Thoracic aorta (tissue), 2 donors: ENCODE data around the gene MON1B. TPM values are rescaled to one million over a fixed set of nuclear protein-coding genes. Genes with fewer than 3 reads are reported as not detected.

Experiments
- ATAC-seq: fragments of 150-250 bp; one replicate; pipeline ENCODE4 v1.8.0; 2017; ENCODE audit warnings: low read depth; ENCODE audit not compliant: insufficient number of reproducible peaks, low FRiP score
- DNase-seq: peaks from one replicate; pipeline ENCODE4 v3.0.0-alpha.2; 2020; ENCODE audit warnings: low spot score
- H3K27ac ChIP-seq, 2 donors: fragments of 200-600 bp; sonication (generic); 1 replicate in 1 of 2; 2 replicates in 1 of 2; pipeline ENCODE4 v1.5.1; 2016; ENCODE audit warnings: mild to moderate bottlenecking in 2 of 2, moderate library complexity in 2 of 2
- H3K27me3 ChIP-seq: fragments of 200-600 bp; sonication (generic); replicated peaks from 2 replicates; pipeline ENCODE4 v1.6.0; 2016; ENCODE audit warnings: mild to moderate bottlenecking; ENCODE audit not compliant: insufficient read depth
- H3K36me3 ChIP-seq: fragments of 200-600 bp; sonication (generic); one replicate; pipeline ENCODE4 v1.5.1; 2016
- H3K4me1 ChIP-seq, 2 donors: fragments of 200-600 bp; sonication (generic); 1 replicate in 1 of 2; 2 replicates in 1 of 2; pipeline versions ENCODE4 v1.5.1 to v1.6.0; 2016; ENCODE audit warnings: low read depth in 2 of 2, mild to moderate bottlenecking in 1 of 2; ENCODE audit not compliant: control insufficient read depth in 1 of 2
- H3K4me3 ChIP-seq: fragments of 200-600 bp; sonication (generic); 2 replicates; pipeline ENCODE4 v1.5.1; 2016; ENCODE audit warnings: mild to moderate bottlenecking
- H3K9me3 ChIP-seq: fragments of 200-600 bp; sonication (generic); 2 replicates; pipeline ENCODE4 v1.5.1; 2016
- total RNA-seq, 2 donors: library from RNA; depleted of rRNA; stranded (reverse); fragments of >200 nt; gene quantifications; one replicate each; pipeline versions ENCODE4 v1.1.0 to v1.2.3, GENCODE V29; 2016
- TF ChIP-seq, protein P1 (sequence below): fragments of 200-600 bp; sonication (generic); IDR thresholded peaks from one replicate; pipeline ENCODE4 v1.5.1; 2019; ENCODE audit warnings: antibody characterized with exemption

The MON1B gene
- total RNA-seq, 2 donors from 2014 or later = 21.8 to 42.5 TPM

DNA sequence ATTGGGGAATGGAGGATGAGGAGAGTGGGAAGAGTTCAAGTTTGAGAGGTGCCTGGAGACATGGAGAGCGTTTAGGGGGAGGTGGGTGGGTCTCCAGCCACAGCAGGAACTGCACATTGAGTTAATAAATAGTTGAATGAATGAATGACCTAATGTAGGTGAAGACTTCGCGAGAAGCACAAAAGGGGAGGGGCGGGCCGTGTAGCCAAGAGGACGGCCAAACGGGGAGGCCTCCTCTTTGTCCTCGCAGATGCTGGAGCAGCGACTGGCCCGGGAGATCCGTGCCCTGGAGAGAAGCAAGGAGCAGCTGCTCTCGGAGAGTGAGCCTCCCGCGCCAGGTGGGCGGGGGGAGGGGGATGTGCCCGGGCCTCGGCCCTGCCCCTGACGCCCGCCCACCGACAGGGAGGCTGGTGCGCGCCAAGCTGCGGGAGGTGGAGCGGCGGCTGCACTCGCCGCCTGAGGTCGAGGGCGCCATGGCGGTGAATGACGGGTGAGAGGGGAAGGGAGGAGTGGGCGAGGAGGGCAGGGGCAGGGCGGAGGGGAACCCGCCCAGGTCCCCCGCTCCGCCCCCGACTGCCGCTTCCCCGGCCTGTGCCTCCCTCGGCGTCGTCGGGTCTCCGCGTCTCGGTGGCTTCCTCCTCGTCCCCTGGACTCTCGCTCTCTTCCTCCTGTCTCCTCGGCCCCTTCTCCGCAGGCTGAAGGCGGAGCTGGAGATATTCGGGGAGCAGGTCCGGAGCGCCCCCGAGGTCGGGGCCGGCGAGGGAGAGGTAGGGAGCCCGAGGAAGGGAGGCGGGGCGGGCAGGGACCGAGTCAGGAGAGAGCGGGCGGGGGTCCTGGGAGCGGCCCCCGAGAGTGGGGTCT lies 21.1 kb downstream of the MON1B start:
- ATAC-seq (peak; percentile 21), DNase-seq (no peak)
- no peaks in the 10 kb centered on the region for H3K27me3 ChIP-seq
- H3K4me1 ChIP-seq = peaks cover 2 to 5% of the 10 kb centered on the region in 2 donors
- H3K27ac ChIP-seq = peak overlapping the region; percentile 23 to 34
- H3K36me3 ChIP-seq = no peaks in the 10 kb centered on the region
- H3K4me3 ChIP-seq = peak overlapping the region; percentile 81
- H3K9me3 ChIP-seq = no peaks in the 10 kb centered on the region
- TF ChIP-seq, protein P1, sequence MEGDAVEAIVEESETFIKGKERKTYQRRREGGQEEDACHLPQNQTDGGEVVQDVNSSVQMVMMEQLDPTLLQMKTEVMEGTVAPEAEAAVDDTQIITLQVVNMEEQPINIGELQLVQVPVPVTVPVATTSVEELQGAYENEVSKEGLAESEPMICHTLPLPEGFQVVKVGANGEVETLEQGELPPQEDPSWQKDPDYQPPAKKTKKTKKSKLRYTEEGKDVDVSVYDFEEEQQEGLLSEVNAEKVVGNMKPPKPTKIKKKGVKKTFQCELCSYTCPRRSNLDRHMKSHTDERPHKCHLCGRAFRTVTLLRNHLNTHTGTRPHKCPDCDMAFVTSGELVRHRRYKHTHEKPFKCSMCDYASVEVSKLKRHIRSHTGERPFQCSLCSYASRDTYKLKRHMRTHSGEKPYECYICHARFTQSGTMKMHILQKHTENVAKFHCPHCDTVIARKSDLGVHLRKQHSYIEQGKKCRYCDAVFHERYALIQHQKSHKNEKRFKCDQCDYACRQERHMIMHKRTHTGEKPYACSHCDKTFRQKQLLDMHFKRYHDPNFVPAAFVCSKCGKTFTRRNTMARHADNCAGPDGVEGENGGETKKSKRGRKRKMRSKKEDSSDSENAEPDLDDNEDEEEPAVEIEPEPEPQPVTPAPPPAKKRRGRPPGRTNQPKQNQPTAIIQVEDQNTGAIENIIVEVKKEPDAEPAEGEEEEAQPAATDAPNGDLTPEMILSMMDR = no peak

DNA sequence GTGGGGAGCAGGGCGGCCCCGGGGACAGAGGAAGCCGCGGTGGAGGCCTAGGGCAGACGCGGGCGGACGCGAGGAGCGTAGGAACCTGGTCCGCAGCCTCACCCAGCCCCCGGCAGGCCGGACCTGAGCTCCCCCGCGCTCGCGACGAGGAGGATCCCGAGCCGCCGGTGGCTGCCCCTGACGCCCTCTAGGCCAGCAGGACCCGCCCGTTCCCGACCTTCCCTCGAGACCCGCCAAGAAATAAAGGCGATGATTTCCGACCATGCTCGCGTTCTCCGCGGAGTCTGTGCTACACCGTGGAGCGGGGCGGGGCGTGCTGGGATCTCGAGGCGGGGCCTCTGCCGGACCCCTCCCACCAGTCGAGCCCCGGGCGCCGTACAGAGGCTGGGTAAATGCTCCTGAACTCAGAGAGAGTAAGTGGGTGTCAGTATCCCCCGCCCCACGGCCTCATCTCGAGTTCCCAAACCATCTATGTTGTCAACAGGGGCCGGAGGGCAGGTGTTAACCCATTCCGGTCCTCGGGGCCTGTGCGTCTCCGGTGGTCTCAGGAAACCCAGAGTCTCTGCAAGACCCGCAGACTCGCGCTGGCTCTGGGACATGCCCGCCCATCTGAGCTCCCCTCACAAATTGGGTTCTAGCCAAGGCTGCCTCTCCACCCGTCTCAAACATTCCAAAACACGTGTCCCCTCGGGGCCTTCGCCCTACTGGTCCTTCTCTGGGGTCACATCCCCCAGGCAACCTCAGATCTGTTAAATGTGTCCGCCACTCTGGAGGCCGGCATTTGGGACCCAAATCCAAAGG lies 22.0 kb downstream of the MON1B start:
- TF ChIP-seq, protein P1 = no peak
- ATAC-seq = peak; percentile 42
- no peak for DNase-seq

DNA sequence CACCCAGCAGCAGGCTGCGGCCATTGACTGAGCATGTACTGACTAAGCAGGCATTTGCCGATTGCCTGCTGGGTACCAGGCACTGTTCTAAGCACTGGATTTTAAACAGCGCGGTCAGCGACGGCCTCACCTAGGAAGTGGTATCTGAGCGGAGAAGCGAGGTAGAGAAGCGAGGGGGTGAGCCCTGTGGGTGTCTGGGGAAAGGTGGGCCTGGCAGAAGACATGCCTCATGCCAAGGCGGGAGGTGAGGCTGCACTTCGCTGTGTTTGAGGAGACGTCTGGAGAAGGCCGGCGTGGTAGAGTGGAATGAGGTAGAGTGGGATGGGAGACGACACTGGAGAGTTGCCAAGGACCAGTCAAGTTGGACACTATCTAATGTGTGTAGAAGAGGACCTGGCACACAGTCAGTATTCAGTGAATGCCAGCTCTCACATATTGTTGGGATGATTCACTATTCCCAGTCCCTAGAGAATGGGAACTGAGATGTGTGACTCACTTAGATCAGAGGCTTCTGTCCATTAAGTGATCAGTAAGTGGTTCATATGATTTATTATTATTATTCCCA lies 22.6 kb downstream of the MON1B start:
- Histone ChIP-seq H3K4me3 (no peak overlapping the region), H3K4me1 (peaks cover 2 to 5% of the 10 kb centered on the region in 2 donors), H3K27me3 (no peaks in the 10 kb centered on the region), H3K36me3 (no peaks in the 10 kb centered on the region), H3K9me3 (no peaks in the 10 kb centered on the region), H3K27ac (no peak overlapping the region)
- TF ChIP-seq, protein P1 = no peak
- no peak for DNase-seq
- ATAC-seq = no peak

More for the DNA sequence above, 22.0 kb downstream of the MON1B start:
- Histone ChIP-seq H3K4me1 (peaks cover 2 to 5% of the 10 kb centered on the region in 2 donors), H3K27ac (peak overlapping the region; percentile 23 to 34), H3K36me3 (no peaks in the 10 kb centered on the region), H3K9me3 (no peaks in the 10 kb centered on the region), H3K4me3 (peak overlapping the region; percentile 81), H3K27me3 (no peaks in the 10 kb centered on the region)

DNA sequence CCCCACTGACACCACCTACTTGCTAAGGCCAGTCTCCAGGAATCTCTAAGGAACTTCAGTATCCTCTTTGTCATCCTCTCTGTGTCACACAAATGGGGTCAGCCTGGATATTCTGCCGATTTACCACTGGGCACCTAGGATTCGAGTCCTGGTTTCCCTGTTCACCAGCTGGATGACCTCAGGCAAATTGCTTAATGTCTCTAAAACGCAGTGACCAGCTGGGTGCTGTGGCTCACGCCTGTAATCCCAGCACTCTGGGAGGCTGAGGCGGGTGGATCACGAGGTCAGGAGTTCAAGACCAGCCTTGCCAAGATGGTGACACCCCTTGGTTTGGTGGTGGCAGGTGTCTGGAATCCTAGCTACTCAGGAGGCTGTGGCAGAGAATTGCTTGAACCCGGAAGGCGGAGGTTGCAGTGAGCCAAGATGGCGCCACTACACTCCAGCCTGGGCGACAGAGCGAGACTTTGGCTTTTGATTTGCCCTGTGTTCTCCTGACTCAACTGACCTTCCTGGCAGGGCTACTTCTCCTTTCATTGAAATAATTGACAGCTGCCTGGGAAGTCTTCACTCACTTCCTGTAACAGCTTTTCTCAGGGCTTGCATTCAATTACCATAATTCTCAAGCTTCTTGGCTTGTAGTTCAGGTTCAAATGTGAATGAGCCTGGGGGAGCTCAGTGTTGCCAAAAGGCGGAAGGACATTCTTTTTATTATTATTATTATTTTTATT lies 23.6 kb downstream of the MON1B start:
- peaks cover 2 to 5% of the 10 kb centered on the region in 2 donors for H3K4me1 ChIP-seq
- no peaks in the 10 kb centered on the region for H3K9me3 ChIP-seq
- H3K27me3 ChIP-seq = no peaks in the 10 kb centered on the region
- no peak overlapping the region for H3K4me3 ChIP-seq
- DNase-seq = no peak
- TF ChIP-seq, protein P1 = no peak
- H3K27ac ChIP-seq = no peak overlapping the region
- ATAC-seq = no peak
- no peaks in the 10 kb centered on the region for H3K36me3 ChIP-seq
